ENCODE measurements around the gene CD99.
"Not testable (repeated sequence)": the region's sequence is repeated elsewhere in the genome, so short reads cannot be mapped to it uniquely, and the experiment has no call there.

Gene CD99

GRCh38 chrX:2664502-2664901, 26.6 kb upstream of the CD99 start:
- no peaks in the 10 kb centered on the region for H3K9me3 Mint-ChIP-seq
- no peak overlapping the region for H3K4me3 Mint-ChIP-seq

DNA sequence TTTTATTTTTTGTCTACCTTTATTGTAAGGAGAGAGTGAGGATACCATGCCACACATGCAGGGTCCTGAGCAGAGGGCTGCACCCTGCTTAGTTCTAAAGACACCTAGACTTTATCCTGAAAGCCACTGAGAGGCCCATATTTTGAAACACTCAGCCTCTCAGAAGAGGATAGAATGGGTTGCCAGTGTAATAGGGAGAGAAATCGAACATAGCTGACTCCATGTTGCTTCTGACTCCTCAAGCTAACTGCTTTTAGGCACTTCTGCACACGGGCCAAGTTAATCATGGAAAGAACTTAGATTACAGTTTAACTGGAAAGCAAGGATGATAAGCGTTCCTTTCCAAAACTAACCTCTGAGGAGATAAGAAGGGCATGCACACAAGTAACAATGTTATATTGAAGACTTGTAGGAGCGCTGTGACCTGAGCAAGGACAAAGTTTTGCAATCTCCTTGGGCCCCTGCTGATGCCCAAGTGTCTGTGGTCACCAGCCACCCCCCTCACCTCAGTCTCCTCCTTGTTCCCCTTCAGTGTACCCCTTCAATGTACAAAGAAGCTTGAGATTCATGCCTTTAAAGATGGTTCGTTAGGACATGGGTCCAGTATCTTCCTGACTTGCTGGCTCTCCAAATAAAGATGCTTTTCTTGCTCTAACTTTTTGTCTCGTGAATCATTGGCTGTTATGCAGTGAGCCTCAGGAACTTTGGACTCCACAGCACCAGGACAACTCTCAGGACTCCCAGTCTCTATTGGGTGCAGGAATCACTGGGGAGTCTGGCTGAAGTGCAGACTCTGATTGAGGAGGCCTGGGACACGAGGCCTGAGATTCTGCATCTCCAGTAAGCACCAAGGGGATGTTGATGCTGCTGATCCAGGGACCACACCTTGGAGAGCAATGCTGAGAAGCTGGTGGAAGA, 25.4 kb upstream of the CD99 start:
- no peaks in the 10 kb centered on the region for H3K9me3 Mint-ChIP-seq
- no peaks in the 10 kb centered on the region for H3K4me1 Mint-ChIP-seq (ENCODE audit: low read depth)
- no peak overlapping the region for H3K4me3 Mint-ChIP-seq
- H3K27me3 Mint-ChIP-seq, result no peaks in the 10 kb centered on the region
- H3K27ac Mint-ChIP-seq, result no peak overlapping the region
- no peaks in the 10 kb centered on the region for H3K36me3 Mint-ChIP-seq (ENCODE audit: low read depth)

More at GRCh38 chrX:2664502-2664901, 26.6 kb upstream of the CD99 start:
- Mint-ChIP-seq H3K36me3 (ENCODE audit: low read depth) (no peaks in the 10 kb centered on the region), H3K27ac (no peak overlapping the region), H3K4me1 (ENCODE audit: low read depth) (no peaks in the 10 kb centered on the region), H3K27me3 (no peaks in the 10 kb centered on the region)

DNA sequence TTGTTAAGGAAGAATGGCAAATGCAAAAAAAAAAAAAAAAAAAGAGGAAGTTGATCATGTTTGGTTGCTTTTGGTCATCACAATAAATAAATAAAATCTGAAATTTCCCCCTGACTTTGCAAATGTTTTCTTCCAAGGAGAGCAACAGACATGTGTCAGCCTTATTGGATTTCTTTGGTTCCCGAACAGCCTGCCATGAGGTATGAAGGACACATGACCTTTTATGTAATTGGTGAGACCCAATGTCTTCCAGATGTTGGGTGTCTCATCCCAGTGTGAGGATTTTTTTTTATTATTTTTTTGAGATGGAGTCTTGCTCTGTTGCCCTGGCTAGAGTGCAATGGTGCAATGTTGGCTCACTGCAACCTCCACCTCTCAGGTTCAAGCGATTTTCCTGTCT, 24.6 kb upstream of the CD99 start:
- no peaks in the 10 kb centered on the region for H3K9me3 Mint-ChIP-seq
- H3K36me3 Mint-ChIP-seq (ENCODE audit: low read depth), result no peaks in the 10 kb centered on the region
- H3K27ac Mint-ChIP-seq, result no peak overlapping the region
- H3K27me3 Mint-ChIP-seq, result no peaks in the 10 kb centered on the region
- no peaks in the 10 kb centered on the region for H3K4me1 Mint-ChIP-seq (ENCODE audit: low read depth)
- H3K4me3 Mint-ChIP-seq, result no peak overlapping the region

- H3K4me3 Mint-ChIP-seq, result no peak overlapping the region
- H3K36me3 Mint-ChIP-seq (ENCODE audit: low read depth), result no peaks in the 10 kb centered on the region
Measured at GRCh38 chrX:2670978-2671377, 20.1 kb upstream of the CD99 start.

GRCh38 chrX:2672084-2672483, 19.0 kb upstream of the CD99 start:
- Mint-ChIP-seq H3K36me3 (ENCODE audit: low read depth) (no peaks in the 10 kb centered on the region), H3K9me3 (no peaks in the 10 kb centered on the region), H3K27ac (no peak overlapping the region), H3K27me3 (no peaks in the 10 kb centered on the region), H3K4me1 (ENCODE audit: low read depth) (no peaks in the 10 kb centered on the region), H3K4me3 (no peak overlapping the region)

More at GRCh38 chrX:2670978-2671377, 20.1 kb upstream of the CD99 start:
- no peaks in the 10 kb centered on the region for H3K27me3 Mint-ChIP-seq
- H3K9me3 Mint-ChIP-seq, result no peaks in the 10 kb centered on the region
- H3K27ac Mint-ChIP-seq, result no peak overlapping the region
- H3K4me1 Mint-ChIP-seq (ENCODE audit: low read depth), result no peaks in the 10 kb centered on the region

- H3K4me1 Mint-ChIP-seq (ENCODE audit: low read depth), result no peaks in the 10 kb centered on the region
- H3K36me3 Mint-ChIP-seq (ENCODE audit: low read depth), result no peaks in the 10 kb centered on the region
- no peaks in the 10 kb centered on the region for H3K27me3 Mint-ChIP-seq
- no peak overlapping the region for H3K4me3 Mint-ChIP-seq
- H3K27ac Mint-ChIP-seq, result no peak overlapping the region
- H3K9me3 Mint-ChIP-seq, result no peaks in the 10 kb centered on the region
Measured at GRCh38 chrX:2673611-2674010, 17.5 kb upstream of the CD99 start.

DNA sequence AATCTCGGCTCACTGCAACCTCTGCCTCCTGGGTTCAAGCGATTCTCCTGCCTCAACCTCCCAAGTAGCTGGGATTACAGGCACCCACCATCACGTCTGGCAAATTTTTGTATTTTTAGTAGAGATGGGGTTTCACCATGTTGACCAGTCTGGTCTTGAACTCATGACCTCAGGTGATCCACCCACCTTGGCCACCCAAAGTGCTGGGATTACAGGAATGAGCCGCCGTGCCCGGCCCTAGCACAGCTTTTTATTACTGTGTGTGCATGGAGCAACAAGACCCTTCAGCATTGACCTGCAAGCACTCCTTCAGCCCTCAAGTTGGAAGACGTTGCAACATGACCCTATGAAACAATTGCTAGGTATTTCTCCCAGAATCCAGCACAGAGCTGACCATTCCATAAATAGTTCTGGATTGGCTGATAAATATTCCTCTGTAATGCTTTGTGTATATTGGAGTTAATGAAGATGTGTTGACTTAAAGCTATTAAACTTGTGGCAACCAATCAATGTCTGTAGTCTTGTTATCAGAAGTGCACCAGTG, 15.4 kb upstream of the CD99 start:
- not testable (repeated sequence) for H3K27me3 Mint-ChIP-seq; H3K9me3 Mint-ChIP-seq; H3K36me3 Mint-ChIP-seq (ENCODE audit: low read depth); H3K27ac Mint-ChIP-seq; H3K4me3 Mint-ChIP-seq; H3K4me1 Mint-ChIP-seq (ENCODE audit: low read depth)

DNA sequence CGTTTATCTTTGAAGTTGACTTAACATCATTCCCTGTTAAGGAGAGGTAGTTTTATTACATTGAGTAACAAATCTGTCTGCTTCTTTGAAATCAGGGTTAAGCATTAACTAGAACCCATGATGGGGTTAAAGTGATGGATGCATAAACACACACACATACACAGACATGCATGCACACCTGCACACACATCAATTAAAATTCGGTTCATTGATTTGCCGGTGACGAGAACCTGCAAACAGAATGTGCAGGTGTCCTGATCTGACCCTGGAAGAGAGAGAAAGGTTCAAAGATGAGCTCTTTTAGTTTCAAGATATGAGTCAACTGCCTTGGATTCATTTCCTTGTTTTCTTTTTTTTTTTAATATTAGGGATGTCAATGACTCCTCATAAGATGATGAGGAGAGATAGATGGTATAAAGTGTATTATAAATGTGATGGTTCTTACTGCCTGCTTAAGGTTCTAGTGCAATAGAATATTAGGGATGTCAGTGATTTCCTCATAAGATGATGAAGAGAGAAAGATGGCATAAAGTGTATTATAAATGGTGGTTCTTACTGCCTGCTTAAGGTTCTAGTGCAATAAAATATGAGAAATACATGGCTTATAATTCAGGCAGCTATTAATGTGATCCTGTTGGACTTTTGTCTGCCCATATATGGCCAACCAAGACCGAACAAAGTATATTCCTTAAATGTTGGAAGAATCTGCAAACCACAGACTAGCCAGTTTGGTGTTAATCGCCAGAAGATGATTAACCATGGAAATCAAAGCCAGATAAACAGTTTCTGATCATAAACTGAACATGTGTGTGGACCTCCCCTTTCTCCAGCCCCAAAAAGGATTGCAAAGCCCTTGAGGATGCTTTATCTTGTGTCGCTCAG, 14.1 kb upstream of the CD99 start:
- no peaks in the 10 kb centered on the region for H3K27me3 Mint-ChIP-seq
- no peaks in the 10 kb centered on the region for H3K36me3 Mint-ChIP-seq (ENCODE audit: low read depth)

DNA sequence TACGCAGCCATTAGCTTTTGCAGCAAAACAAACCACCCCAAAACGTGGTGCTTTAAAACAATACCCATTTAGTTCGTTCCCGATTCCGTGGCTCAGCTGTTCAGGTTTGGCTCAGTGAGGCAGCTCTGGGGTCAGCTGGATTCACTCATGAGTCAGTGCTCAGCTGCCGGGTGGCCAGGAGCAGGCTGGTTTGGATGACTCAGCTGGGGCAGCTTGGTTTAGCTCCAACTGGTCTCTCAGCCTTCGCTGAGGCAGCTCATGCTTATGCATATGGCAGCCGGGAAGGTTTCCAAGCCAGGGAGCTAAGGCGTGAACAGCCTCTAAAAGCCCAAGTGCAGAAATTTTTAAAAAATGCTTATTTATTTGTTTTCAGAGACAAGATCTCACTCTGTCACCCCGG, 13.3 kb upstream of the CD99 start:
- Mint-ChIP-seq H3K27me3 (no peaks in the 10 kb centered on the region), H3K36me3 (ENCODE audit: low read depth) (no peaks in the 10 kb centered on the region), H3K4me3 (no peak overlapping the region)

More for the DNA sequence above, 14.1 kb upstream of the CD99 start:
- Mint-ChIP-seq H3K27ac (no peak overlapping the region), H3K4me1 (ENCODE audit: low read depth) (no peaks in the 10 kb centered on the region), H3K9me3 (no peaks in the 10 kb centered on the region), H3K4me3 (no peak overlapping the region)

GRCh38 chrX:2678583-2678982, 12.5 kb upstream of the CD99 start:
- H3K4me1 Mint-ChIP-seq (ENCODE audit: low read depth), result no peaks in the 10 kb centered on the region
- H3K27ac Mint-ChIP-seq, result no peak overlapping the region
- no peaks in the 10 kb centered on the region for H3K9me3 Mint-ChIP-seq
- no peaks in the 10 kb centered on the region for H3K27me3 Mint-ChIP-seq
- H3K4me3 Mint-ChIP-seq, result no peak overlapping the region
- H3K36me3 Mint-ChIP-seq (ENCODE audit: low read depth), result no peaks in the 10 kb centered on the region

More for the DNA sequence above, 13.3 kb upstream of the CD99 start:
- no peaks in the 10 kb centered on the region for H3K9me3 Mint-ChIP-seq
- H3K27ac Mint-ChIP-seq, result no peak overlapping the region
- H3K4me1 Mint-ChIP-seq (ENCODE audit: low read depth), result no peaks in the 10 kb centered on the region

DNA sequence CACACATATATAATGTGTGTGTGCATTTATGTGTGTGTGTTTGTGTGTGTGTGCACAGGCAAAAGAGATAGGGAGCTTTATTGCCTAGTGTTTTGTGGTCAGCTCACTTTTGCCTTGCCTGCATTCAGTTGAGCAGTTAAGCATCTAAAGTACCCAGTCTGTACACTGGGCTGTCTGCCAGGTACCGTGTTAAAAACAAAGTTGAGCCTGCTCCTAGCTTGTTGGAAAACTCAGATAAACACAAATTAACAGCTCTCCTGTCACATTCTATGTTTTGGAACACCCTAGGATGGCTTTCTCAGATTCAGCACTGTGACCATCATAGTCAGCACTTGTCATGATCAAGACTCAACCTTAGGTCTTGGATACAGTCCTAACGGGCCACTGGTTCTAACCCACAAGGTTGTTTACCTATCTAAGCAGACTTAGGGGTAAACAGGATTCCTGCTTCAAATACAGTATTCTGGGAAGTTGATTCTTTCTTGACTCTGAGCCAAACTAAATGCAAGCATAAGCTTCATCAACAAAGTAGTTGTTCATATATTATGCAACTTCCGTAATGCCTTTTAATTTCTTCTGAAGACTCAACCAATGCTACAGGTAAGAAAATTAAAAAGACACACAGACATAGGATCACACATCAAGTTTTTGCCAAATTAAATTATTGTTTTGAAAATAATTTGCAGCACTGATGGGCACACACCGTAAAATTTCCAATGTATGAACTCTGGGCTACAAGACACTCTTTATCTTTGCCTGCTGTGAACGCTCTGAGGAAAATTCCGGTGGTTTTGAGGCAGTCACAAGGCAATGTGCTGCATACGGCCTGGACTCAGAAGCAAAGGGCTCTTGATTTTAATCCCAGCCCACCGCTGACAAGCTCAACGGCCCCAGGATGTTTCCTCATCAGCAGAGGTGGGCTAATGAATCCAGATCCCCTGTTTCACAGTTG, 11.3 kb upstream of the CD99 start:
- Mint-ChIP-seq H3K4me3 (no peak overlapping the region), H3K4me1 (ENCODE audit: low read depth) (no peaks in the 10 kb centered on the region), H3K9me3 (no peaks in the 10 kb centered on the region), H3K27me3 (no peaks in the 10 kb centered on the region), H3K36me3 (ENCODE audit: low read depth) (no peaks in the 10 kb centered on the region), H3K27ac (no peak overlapping the region)

- Mint-ChIP-seq H3K4me1 (ENCODE audit: low read depth) (no peaks in the 10 kb centered on the region), H3K4me3 (no peak overlapping the region), H3K27ac (no peak overlapping the region), H3K27me3 (no peaks in the 10 kb centered on the region), H3K36me3 (ENCODE audit: low read depth) (no peaks in the 10 kb centered on the region), H3K9me3 (no peaks in the 10 kb centered on the region)
Measured at GRCh38 chrX:2680486-2681348, 10.4 kb upstream of the CD99 start.

GRCh38 chrX:2682565-2683177, 8.4 kb upstream of the CD99 start:
- H3K9me3 Mint-ChIP-seq, result no peaks in the 10 kb centered on the region
- H3K4me1 Mint-ChIP-seq (ENCODE audit: low read depth), result no peaks in the 10 kb centered on the region
- no peak overlapping the region for H3K4me3 Mint-ChIP-seq
- H3K27me3 Mint-ChIP-seq, result no peaks in the 10 kb centered on the region
- H3K27ac Mint-ChIP-seq, result no peak overlapping the region
- no peaks in the 10 kb centered on the region for H3K36me3 Mint-ChIP-seq (ENCODE audit: low read depth)

Data from stimulated activated naive CD8-positive, alpha-beta T cell treated with anti-CD3 and anti-CD28 coated beads, Interleukin-15, Interleukin-2, amounts not matched to agents 100 ng/mL and 50 ng/mL, for 24 hours (primary cell).